Natural killer cell treated with Interleukin-12 subunit alpha and Interleukin-12 subunit beta and Interleukin-15 and Interleukin-18, amount 100 ng/mL, for 72 hours (primary cell): Measurements from ENCODE around the gene TUSC2. TPM values are rescaled to one million over a fixed set of nuclear protein-coding genes. Genes with fewer than 3 reads are reported as not detected.

Source experiments
- ATAC-seq, 2 donors: fragments of 150-1000 bp; cut with Tn5 transposase in 1 of 2; sonication (Bioruptor Pico), chemical (Tn5 transposase) in 1 of 2; 2 replicates each; pipeline ENCODE4 v1.10.0; 2021
- DNase-seq: peaks from one replicate; pipeline ENCODE4 v3.0.0; 2022; ENCODE audit warnings: low spot score
- H3K27ac Mint-ChIP-seq, 2 donors: 1 replicate in 1 of 2; 2 replicates in 1 of 2; pipeline ENCODE4 v1.8.0; 2022; ENCODE audit warnings: mixed read lengths in 2 of 2, mild to moderate bottlenecking in 1 of 2, moderate library complexity in 1 of 2
- H3K27me3 Mint-ChIP-seq, 2 donors: 1 replicate in 1 of 2; 2 replicates in 1 of 2; pipeline ENCODE4 v1.8.0; 2022; ENCODE audit warnings: mixed read lengths in 2 of 2
- H3K36me3 Mint-ChIP-seq: one replicate; pipeline ENCODE4 v1.8.0; 2022; ENCODE audit warnings: mixed read lengths
- H3K4me1 Mint-ChIP-seq, 2 donors: 1 replicate in 1 of 2; 2 replicates in 1 of 2; pipeline ENCODE4 v1.8.0; 2022; ENCODE audit warnings: low read depth in 2 of 2, mixed read lengths in 2 of 2, mild to moderate bottlenecking in 1 of 2
- H3K4me3 Mint-ChIP-seq: one replicate; pipeline ENCODE4 v1.8.0; 2022; ENCODE audit warnings: mixed read lengths
- H3K9me3 Mint-ChIP-seq: 2 replicates; pipeline ENCODE4 v1.8.0; 2022; ENCODE audit warnings: mixed read lengths
- total RNA-seq, 2 donors: library from RNA; stranded (reverse); gene quantifications; one replicate each; pipeline ENCODE4 v1.2.3, GENCODE V29; 2022

The TUSC2 gene
- total RNA-seq, 2 donors from 2014 or later = 26.9 to 31.9 TPM

GRCh38 chr3:50350213-50350526 lies 22.1 kb upstream of the TUSC2 start:
- peaks cover 6% of the 10 kb centered on the region for H3K36me3 Mint-ChIP-seq
- no peak for DNase-seq
- peak overlapping the region; percentile 93 to 96 for H3K27ac Mint-ChIP-seq
- ATAC-seq = no peak
- no peaks in the 10 kb centered on the region for H3K9me3 Mint-ChIP-seq
- no peaks in the 10 kb centered on the region for H3K27me3 Mint-ChIP-seq
- peaks cover 42 to 47% of the 10 kb centered on the region in 2 donors for H3K4me1 Mint-ChIP-seq
- peak overlapping the region; percentile 98 for H3K4me3 Mint-ChIP-seq

- Mint-ChIP-seq H3K4me1 (peaks cover 42 to 53% of the 10 kb centered on the region in 2 donors), H3K27ac (peak overlapping the region in 1 of 2 donors; percentile 43), H3K36me3 (no peaks in the 10 kb centered on the region), H3K27me3 (no peaks in the 10 kb centered on the region), H3K4me3 (no peak overlapping the region), H3K9me3 (no peaks in the 10 kb centered on the region)
- DNase-seq (no peak), ATAC-seq (no peak)
Observed at GRCh38 chr3:50347187-50347813, 19.3 kb upstream of the TUSC2 start.

GRCh38 chr3:50345586-50346234 lies 17.7 kb upstream of the TUSC2 start, which contains the start of gene ZMYND10:
TSS of gene ZMYND10 (minus strand) at chr3:50345732. CDS start at chr3:50345579, 153 bp downstream.
- Mint-ChIP-seq H3K27ac (peak within 1 kb of the TSS in 1 of 2 donors; percentile 63), H3K4me3 (peak within 1 kb of the TSS; percentile 77), H3K36me3 (no peaks in the 10 kb centered on the region), H3K27me3 (no peaks in the 10 kb centered on the region), H3K4me1 (peaks cover 41 to 55% of the 10 kb centered on the region in 2 donors), H3K9me3 (no peaks in the 10 kb centered on the region)
- peak; percentile 83 for DNase-seq
- ATAC-seq = peak in 1 of 2 donors; percentile 34

- DNase-seq = no peak
- Mint-ChIP-seq H3K27me3 (no peaks in the 10 kb centered on the region), H3K4me1 (peaks cover 36 to 52% of the 10 kb centered on the region in 2 donors), H3K4me3 (no peak overlapping the region), H3K36me3 (no peaks in the 10 kb centered on the region), H3K27ac (no peak overlapping the region), H3K9me3 (no peaks in the 10 kb centered on the region)
- no peak for ATAC-seq
Observed at GRCh38 chr3:50345008-50345407, 17.0 kb upstream of the TUSC2 start.

GRCh38 chr3:50342813-50343633 lies 15.0 kb upstream of the TUSC2 start:
- no peaks in the 10 kb centered on the region for H3K9me3 Mint-ChIP-seq
- H3K4me1 Mint-ChIP-seq = peaks cover 44 to 55% of the 10 kb centered on the region in 2 donors
- DNase-seq = no peak
- no peak for ATAC-seq
- no peaks in the 10 kb centered on the region for H3K27me3 Mint-ChIP-seq
- H3K4me3 Mint-ChIP-seq = no peak overlapping the region
- H3K36me3 Mint-ChIP-seq = no peaks in the 10 kb centered on the region
- H3K27ac Mint-ChIP-seq = peak overlapping the region in 1 of 2 donors; percentile 17

- ATAC-seq (no peak), DNase-seq (no peak)
- Mint-ChIP-seq H3K27ac (no peak overlapping the region), H3K4me3 (no peak overlapping the region), H3K9me3 (no peaks in the 10 kb centered on the region), H3K27me3 (no peaks in the 10 kb centered on the region), H3K4me1 (peaks cover 38 to 53% of the 10 kb centered on the region in 2 donors), H3K36me3 (no peaks in the 10 kb centered on the region)
Observed at GRCh38 chr3:50341996-50342650, 14.1 kb upstream of the TUSC2 start.

GRCh38 chr3:50341537-50341936 lies 13.5 kb upstream of the TUSC2 start:
- Mint-ChIP-seq H3K4me1 (peaks cover 38 to 55% of the 10 kb centered on the region in 2 donors), H3K4me3 (peak overlapping the region; percentile 83), H3K36me3 (peaks cover 2% of the 10 kb centered on the region), H3K27ac (peak overlapping the region in 1 of 2 donors; percentile 97), H3K9me3 (no peaks in the 10 kb centered on the region), H3K27me3 (no peaks in the 10 kb centered on the region)
- ATAC-seq = no peak
- DNase-seq = no peak

GRCh38 chr3:50340448-50341329 lies 12.7 kb upstream of the TUSC2 start, which contains the start of gene RASSF1:
TSS of gene RASSF1 (minus strand) at chr3:50340836. CDS start at chr3:50340805, 31 bp downstream.
- Mint-ChIP-seq H3K4me1 (peaks cover 41 to 59% of the 10 kb centered on the region in 2 donors), H3K27me3 (no peaks in the 10 kb centered on the region), H3K36me3 (peaks cover 7% of the 10 kb centered on the region), H3K27ac (peak within 1 kb of the TSS; percentile 97), H3K4me3 (peak within 1 kb of the TSS; percentile 97), H3K9me3 (no peaks in the 10 kb centered on the region)
- peak; percentile 90 for DNase-seq
- peak; percentile 58 to 64 for ATAC-seq

- peaks cover 46 to 64% of the 10 kb centered on the region in 2 donors for H3K4me1 Mint-ChIP-seq
Observed at GRCh38 chr3:50340147-50340447, 12.1 kb upstream of the TUSC2 start.

GRCh38 chr3:50339485-50340146 lies 11.6 kb upstream of the TUSC2 start:
- Mint-ChIP-seq H3K9me3 (no peaks in the 10 kb centered on the region), H3K27ac (peak overlapping the region; percentile 97), H3K27me3 (no peaks in the 10 kb centered on the region), H3K4me3 (peak overlapping the region; percentile 97), H3K36me3 (peaks cover 7% of the 10 kb centered on the region), H3K4me1 (peaks cover 47 to 62% of the 10 kb centered on the region in 2 donors)
- ATAC-seq (no peak), DNase-seq (no peak)

More at GRCh38 chr3:50340147-50340447, 12.1 kb upstream of the TUSC2 start:
- no peak for ATAC-seq
- Mint-ChIP-seq H3K9me3 (no peaks in the 10 kb centered on the region), H3K4me3 (peak overlapping the region; percentile 97), H3K27me3 (no peaks in the 10 kb centered on the region), H3K27ac (peak overlapping the region; percentile 97), H3K36me3 (peaks cover 7% of the 10 kb centered on the region)
- no peak for DNase-seq

- H3K36me3 Mint-ChIP-seq = peaks cover 7% of the 10 kb centered on the region
- H3K4me3 Mint-ChIP-seq = peak overlapping the region; percentile 97
- no peaks in the 10 kb centered on the region for H3K9me3 Mint-ChIP-seq
- peaks cover 54 to 67% of the 10 kb centered on the region in 2 donors for H3K4me1 Mint-ChIP-seq
- ATAC-seq (no peak), DNase-seq (no peak)
- peak overlapping the region; percentile 97 for H3K27ac Mint-ChIP-seq
- H3K27me3 Mint-ChIP-seq = no peaks in the 10 kb centered on the region
Observed at GRCh38 chr3:50338965-50339364, 10.9 kb upstream of the TUSC2 start.

- no peaks in the 10 kb centered on the region for H3K27me3 Mint-ChIP-seq
- peak overlapping the region; percentile 97 for H3K4me3 Mint-ChIP-seq
- ATAC-seq (peak; percentile 85 to 93), DNase-seq (peak; percentile 99)
- H3K9me3 Mint-ChIP-seq = no peaks in the 10 kb centered on the region
- peaks cover 7% of the 10 kb centered on the region for H3K36me3 Mint-ChIP-seq
- H3K4me1 Mint-ChIP-seq = peaks cover 59 to 67% of the 10 kb centered on the region in 2 donors
- peak overlapping the region; percentile 97 for H3K27ac Mint-ChIP-seq
Observed at GRCh38 chr3:50337175-50337861, 9.3 kb upstream of the TUSC2 start.
